ENCODE results near the gene NTN1.

Gene NTN1

DNA sequence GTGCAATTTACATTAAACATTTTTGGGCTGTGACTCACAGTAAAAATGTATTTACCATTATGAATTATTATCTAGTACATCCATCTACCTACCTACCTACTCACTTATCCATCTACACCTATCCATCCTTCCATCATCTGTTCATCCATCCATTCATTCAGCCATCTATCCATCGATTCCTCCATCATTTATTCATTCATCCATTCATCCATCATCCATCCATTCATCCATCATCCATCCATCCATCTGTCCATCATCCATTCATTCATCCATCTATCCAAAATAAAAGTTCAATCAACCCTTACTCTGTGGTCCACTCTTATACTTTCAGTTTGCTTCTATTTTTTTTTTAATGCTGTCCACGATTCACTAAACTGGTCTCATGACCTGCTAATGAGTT, 118.4 kb downstream of the NTN1 start:
- no peak for DNase-seq (ENCODE audit: low spot score)
- H3K27ac ChIP-seq = no peak overlapping the region

DNA sequence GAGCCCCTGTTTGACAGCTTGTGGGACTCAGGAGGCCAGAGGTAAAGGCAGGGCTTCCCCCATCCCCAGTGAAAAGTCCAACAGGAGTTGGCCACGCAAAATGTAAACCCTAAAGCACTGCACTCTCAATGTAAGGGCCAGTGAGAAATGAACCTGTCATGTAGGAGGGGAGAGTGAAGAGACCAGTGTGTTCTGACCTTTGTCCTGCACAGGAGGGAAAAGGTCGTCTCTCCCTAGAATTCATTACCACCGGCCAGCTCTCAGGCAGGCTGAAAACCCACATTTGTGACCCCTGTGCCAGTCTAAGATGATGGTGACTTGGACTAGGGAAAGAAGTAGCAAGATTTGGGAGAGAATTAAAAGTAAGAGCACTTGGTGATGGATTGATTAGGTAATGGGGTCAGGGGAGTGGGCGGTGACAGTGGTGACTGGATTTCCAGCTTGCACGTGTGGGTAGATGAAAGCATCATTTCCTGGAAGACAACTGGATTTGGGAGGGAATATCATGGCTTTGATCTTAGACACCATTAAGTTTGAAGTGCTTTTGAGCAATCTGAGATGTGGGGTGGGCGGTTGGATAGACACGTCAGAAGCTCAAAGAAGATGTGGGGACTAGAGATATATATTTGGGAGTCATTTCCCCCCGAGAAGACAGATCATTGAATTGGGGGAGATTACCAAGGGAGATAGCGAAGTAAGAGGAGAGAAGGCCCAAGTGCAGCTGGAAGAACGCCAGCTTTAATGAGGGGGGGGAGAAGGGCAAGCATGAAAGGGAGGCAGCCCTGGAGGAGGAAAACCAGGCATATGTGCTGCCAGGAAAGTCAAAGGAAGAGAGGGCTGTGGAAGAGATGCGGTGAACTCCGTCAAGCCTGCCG, 119.5 kb downstream of the NTN1 start:
- no peak for DNase-seq (ENCODE audit: low spot score)
- TF ChIP-seq, protein P1, sequence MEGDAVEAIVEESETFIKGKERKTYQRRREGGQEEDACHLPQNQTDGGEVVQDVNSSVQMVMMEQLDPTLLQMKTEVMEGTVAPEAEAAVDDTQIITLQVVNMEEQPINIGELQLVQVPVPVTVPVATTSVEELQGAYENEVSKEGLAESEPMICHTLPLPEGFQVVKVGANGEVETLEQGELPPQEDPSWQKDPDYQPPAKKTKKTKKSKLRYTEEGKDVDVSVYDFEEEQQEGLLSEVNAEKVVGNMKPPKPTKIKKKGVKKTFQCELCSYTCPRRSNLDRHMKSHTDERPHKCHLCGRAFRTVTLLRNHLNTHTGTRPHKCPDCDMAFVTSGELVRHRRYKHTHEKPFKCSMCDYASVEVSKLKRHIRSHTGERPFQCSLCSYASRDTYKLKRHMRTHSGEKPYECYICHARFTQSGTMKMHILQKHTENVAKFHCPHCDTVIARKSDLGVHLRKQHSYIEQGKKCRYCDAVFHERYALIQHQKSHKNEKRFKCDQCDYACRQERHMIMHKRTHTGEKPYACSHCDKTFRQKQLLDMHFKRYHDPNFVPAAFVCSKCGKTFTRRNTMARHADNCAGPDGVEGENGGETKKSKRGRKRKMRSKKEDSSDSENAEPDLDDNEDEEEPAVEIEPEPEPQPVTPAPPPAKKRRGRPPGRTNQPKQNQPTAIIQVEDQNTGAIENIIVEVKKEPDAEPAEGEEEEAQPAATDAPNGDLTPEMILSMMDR (IDR thresholded peaks at IDR 0.05) = no peak
- no peak overlapping the region for H3K27ac ChIP-seq

More for the DNA sequence above, 118.4 kb downstream of the NTN1 start:
- H3K4me3 ChIP-seq = no peak overlapping the region
- TF ChIP-seq, protein P1 (IDR thresholded peaks at IDR 0.05) = no peak

DNA sequence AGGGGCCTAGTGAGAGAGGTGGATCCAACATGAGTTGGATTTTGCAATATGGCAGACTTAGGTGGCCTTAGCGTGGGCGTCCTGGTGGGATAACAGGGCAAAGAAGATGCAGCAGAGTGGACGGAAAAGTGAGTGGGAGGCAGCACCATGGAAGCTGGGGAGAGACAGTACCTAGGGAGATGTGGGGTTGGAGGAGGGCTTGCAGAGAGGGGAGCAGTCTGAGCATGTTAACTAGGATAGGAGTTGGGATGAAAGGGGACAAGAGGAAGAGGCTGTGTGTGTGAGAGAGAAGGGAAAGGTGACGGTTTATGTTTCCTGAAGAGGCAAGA, 120.1 kb downstream of the NTN1 start:
- DNase-seq (ENCODE audit: low spot score) = no peak
- H3K27ac ChIP-seq = no peak overlapping the region
- no peak overlapping the region for H3K4me3 ChIP-seq
- TF ChIP-seq, protein P1 (IDR thresholded peaks at IDR 0.05) = no peak

More for the DNA sequence above, 119.5 kb downstream of the NTN1 start:
- no peak overlapping the region for H3K4me3 ChIP-seq

DNA sequence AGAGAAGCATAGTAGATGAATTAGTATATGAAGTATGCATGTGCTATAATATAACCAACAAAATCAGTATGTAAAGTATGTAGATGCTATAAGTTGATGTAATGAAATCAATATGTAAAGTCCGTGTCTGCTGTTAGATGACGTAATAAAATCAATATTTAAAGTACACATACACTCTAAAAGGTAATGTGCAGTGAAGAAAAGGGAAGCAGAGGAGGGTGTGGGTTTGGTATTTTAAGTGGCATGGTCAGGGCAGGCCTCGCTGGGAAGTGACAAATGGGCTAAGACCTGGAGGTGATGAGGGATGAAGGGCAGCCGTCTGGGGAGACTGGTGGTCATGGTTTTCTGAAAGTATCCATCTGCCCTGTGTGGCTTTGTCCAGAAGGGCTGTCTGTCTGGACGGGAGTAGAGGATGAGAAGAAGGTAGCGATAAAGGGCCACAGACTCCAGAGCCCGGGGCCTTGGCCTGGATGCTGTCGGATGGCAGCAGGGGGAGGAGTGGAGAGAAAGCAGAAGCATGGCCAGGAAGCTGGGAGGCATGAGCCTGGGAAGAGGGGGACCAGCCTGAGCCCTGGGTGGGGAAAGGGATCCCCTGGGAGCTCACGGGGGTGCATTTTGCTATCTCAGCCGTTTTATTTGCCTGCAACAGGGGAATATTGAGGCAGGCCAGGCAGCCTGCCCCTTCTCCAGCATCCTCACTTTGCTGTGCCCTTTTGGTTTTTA, 121.6 kb downstream of the NTN1 start:
- Histone ChIP-seq H3K27ac (no peak overlapping the region), H3K4me3 (no peak overlapping the region)
- TF ChIP-seq, protein P1 (IDR thresholded peaks at IDR 0.05) = no peak
- DNase-seq (ENCODE audit: low spot score) = no peak

DNA sequence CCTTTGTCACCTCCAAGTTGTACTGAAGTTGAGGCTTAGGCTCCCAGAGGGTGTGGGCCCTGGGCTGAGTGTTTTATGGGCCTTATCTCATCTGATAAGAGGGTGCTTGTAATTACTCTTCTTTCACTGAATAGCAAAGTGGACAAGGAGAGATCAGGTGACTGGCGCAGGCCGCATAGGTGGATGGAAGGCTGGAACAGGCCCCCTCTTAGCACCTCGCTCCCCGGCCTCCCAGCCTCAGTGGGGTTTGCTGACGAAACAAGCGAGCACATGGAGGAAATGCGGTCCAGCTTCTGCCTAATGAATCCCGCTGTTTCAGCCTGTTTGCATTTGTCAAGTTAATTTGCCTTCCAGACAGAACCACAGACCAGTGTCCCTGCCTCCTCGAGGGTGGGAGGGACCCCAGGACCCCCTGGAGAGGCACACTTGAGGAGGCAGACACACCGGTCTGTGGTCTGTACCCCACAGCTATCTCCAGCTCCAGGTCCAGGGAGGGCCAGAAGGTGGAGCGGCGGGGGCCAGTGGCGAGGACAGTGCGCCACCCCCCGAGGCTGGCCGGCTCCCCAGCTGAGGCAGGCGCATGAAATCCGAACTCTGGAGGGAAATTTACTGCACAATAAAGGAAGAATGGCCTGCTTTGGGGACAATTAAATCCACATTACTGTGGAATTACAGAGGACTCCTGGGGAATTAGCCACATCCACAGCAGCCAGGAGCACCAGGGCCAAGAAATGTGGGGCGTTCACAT, 123.4 kb downstream of the NTN1 start:
- no peak for DNase-seq (ENCODE audit: low spot score)
- TF ChIP-seq, protein P1 (IDR thresholded peaks at IDR 0.05) = no peak
- no peak overlapping the region for H3K27ac ChIP-seq
- H3K4me3 ChIP-seq = no peak overlapping the region

DNA sequence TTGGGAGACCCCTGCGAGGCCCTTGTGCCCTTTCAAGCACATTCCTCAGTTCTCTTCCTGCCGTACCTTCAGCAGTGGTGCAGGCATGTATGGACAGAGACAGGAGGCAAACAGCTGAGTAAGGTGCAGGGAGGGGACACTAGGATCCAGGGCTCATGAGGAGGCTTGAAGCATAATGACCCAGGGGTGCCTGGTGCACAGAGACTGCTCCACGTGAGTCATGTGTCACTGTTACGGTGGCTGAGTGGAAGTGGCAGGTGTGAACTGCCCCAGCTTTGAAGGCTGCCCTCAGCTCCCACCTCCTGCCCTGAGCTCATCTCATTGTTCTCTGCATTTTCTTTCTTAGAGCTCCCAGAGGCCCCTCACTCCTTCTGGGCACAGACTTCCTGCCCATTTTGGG, 124.8 kb downstream of the NTN1 start:
- TF ChIP-seq, protein P1 (IDR thresholded peaks at IDR 0.05) = no peak
- DNase-seq (ENCODE audit: low spot score) = no peak
- Histone ChIP-seq H3K27ac (no peak overlapping the region), H3K4me3 (no peak overlapping the region)

Data from coronary artery (tissue), 2 donors.